ENCODE results near the gene SRRM3.

- TF ChIP-seq POLR2A (IDR thresholded peaks at IDR 0.05) = no peak
- no peak for TF ChIP-seq CTCF (IDR thresholded peaks at IDR 0.05)
- TF ChIP-seq POLR2AphosphoS5 (IDR thresholded peaks at IDR 0.05) = no peak
Measured at GRCh38 chr7:76209310-76209709, 7.6 kb downstream of the SRRM3 start.

Measured in stomach (tissue), 4 donors.